KOPT-K1 (cell line): Measurements from ENCODE around the gene FCMR.

ENCODE experiments used
- H3K27ac ChIP-seq: fragments of 200-600 bp; sonication (generic); 2 replicates; pipeline ENCODE4 v1.5.1; 2016; ENCODE audit warnings: antibody characterized with exemption, mild to moderate bottlenecking, low read depth, low read length; ENCODE audit not compliant: poor library complexity, severe bottlenecking
- H3K36me3 ChIP-seq: fragments of 200-600 bp; sonication (generic); 2 replicates; pipeline ENCODE4 v1.5.1; 2017; ENCODE audit warnings: antibody characterized with exemption, mild to moderate bottlenecking, low read length, moderate library complexity; ENCODE audit not compliant: insufficient read depth
- H3K9me3 ChIP-seq: fragments of 200-600 bp; sonication (generic); 2 replicates; pipeline ENCODE4 v1.5.1; 2017; ENCODE audit warnings: antibody characterized with exemption, low read length, mild to moderate bottlenecking; ENCODE audit not compliant: insufficient read depth, poor library complexity, severe bottlenecking

Gene FCMR

DNA sequence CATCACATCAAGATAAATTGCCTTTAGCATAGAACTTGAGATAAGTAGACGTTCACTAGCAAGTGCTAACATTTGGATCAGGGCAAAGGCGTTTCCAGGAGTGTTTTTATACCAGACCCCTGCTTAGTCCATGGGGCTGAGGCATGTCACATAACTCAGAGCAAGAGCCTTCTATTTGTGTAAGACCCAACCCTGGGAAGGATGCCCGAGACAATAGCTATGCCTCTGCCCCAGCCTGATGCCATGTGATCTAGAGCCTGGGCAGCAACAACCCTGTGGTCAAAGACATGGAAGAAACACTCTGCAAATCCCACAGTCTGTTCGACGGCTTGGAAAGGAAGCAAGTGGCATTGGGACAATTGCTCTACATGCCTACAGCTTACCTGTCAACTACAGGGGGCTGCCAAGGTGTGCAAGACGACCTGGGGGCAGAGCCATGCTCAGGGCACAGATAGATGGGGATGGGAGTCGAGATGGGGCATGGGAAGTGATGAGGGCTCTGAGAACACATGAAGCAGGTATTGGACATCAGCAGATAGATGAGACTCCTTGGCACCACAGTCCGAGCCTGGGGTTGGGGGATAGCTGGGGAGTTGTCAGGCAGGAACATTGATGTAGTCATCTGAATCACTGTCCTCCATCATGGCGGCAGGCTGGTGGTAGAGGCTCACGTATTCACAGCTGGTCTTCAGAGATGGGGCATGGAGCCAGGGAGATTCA is 17.2 kb downstream of the FCMR start:
- no peaks in the 10 kb centered on the region for H3K36me3 ChIP-seq
- H3K27ac ChIP-seq = no peak overlapping the region
- no peaks in the 10 kb centered on the region for H3K9me3 ChIP-seq

DNA sequence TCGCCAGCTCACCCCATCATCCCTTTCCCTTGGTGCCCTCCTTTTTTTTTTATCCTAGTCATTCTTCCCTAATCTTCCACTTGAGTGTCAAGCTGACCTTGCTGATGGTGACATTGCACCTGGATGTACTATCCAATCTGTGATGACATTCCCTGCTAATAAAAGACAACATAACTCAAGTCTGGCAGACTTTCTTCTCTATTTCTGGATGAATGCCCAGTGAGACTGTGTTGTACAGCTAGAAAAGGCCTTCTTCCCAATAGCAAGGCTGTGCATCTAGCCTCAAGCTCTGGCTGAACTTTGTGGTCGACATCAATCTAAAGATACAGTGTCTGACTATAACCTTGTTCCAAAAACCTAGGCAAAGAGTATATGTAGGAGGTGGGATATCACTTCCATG is 18.1 kb downstream of the FCMR start:
- Histone ChIP-seq H3K36me3 (no peaks in the 10 kb centered on the region), H3K9me3 (no peaks in the 10 kb centered on the region), H3K27ac (no peak overlapping the region)

- H3K27ac ChIP-seq = no peak overlapping the region
- no peaks in the 10 kb centered on the region for H3K9me3 ChIP-seq
- no peaks in the 10 kb centered on the region for H3K36me3 ChIP-seq
Observed at GRCh38 chr1:206902702-206903101, 19.0 kb downstream of the FCMR start.

- H3K9me3 ChIP-seq = no peaks in the 10 kb centered on the region
- H3K36me3 ChIP-seq = no peaks in the 10 kb centered on the region
- no peak overlapping the region for H3K27ac ChIP-seq
Observed at GRCh38 chr1:206901944-206902343, 19.8 kb downstream of the FCMR start.

GRCh38 chr1:206900149-206900548 is 21.6 kb downstream of the FCMR start:
- no peaks in the 10 kb centered on the region for H3K9me3 ChIP-seq

GRCh38 chr1:206899717-206900116 is 22.0 kb downstream of the FCMR start:
- Histone ChIP-seq H3K36me3 (no peaks in the 10 kb centered on the region), H3K9me3 (no peaks in the 10 kb centered on the region), H3K27ac (no peak overlapping the region)

More at GRCh38 chr1:206900149-206900548, 21.6 kb downstream of the FCMR start:
- Histone ChIP-seq H3K27ac (no peak overlapping the region), H3K36me3 (no peaks in the 10 kb centered on the region)

DNA sequence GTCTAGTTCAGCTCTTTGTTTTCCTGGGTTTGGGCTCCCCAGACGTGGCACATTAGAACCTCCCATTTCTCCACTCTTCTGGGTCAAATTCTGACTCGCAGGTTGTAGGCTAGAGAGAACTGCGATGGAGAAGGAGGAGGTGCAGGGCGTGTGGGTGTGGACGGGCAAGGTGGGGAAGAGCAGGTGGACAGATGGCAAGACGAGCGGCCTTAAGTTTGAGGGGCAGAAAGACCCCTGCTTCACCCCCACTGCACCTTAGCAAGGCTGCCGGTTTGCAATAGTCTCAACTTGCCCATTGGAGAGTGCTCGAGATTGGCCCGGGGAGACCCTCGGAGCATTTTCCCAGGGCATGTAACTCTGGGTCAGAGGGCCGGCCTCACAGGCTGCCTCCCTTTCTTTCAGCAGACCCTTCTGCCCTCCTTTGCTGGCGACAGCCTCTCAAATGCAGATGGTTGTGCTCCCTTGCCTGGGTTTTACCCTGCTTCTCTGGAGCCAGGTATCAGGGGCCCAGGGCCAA is 22.8 kb downstream of the FCMR start:
- Histone ChIP-seq H3K27ac (no peak overlapping the region), H3K36me3 (no peaks in the 10 kb centered on the region), H3K9me3 (no peaks in the 10 kb centered on the region)

- H3K27ac ChIP-seq = no peak overlapping the region
- H3K36me3 ChIP-seq = no peaks in the 10 kb centered on the region
- no peaks in the 10 kb centered on the region for H3K9me3 ChIP-seq
Observed at GRCh38 chr1:206898089-206898914, 23.4 kb downstream of the FCMR start.

- Histone ChIP-seq H3K27ac (no peak within 1 kb of the TSS), H3K36me3 (no peaks in the 10 kb centered on the region), H3K9me3 (no peaks in the 10 kb centered on the region)
Observed at GRCh38 chr1:206897175-206897574, 24.6 kb downstream of the FCMR start, which contains the start of gene IL24. Gene IL24 (plus strand): TSS chr1:206897443. CDS start chr1:206897833, 390 bp downstream.

DNA sequence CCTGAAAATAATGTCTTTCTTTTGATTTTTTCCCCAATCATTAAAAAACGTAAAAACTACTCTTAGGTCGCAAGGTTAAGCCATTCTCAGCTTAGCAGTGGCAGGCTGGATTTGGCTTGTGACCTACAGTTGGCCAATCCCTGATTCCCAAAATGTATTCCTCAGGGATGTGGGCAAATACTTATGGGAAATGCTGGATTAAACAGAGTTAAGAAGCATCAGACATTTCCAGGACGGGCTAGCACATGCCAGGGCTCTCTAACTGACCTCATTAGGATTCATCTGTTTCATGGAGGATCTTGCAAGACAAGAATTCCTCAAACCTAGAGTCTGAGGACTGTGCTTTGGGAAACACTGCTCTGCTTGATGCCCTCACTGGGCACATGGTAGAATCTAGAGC is 25.5 kb downstream of the FCMR start:
- Histone ChIP-seq H3K9me3 (no peaks in the 10 kb centered on the region), H3K36me3 (no peaks in the 10 kb centered on the region), H3K27ac (no peak overlapping the region)

DNA sequence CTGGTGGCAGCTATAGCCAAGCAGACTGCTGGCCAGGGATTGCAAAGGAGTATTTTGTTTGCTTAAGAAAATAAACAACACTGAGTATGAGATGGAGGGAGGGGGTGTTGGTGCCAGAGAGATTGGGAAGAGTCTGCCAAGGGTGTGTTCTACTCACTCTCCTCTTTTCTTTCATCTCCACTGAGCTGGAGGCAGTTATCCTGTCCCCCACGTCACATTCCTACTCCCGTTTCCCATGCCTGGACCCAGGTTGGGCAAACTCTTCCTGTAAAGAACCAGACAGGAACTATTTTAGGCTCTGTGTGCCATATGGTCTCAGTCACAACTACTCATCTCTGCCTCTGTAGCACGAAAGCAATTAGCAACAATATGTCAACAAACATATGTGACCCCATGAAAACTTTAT is 25.9 kb downstream of the FCMR start:
- Histone ChIP-seq H3K27ac (no peak overlapping the region), H3K9me3 (no peaks in the 10 kb centered on the region), H3K36me3 (no peaks in the 10 kb centered on the region)

DNA sequence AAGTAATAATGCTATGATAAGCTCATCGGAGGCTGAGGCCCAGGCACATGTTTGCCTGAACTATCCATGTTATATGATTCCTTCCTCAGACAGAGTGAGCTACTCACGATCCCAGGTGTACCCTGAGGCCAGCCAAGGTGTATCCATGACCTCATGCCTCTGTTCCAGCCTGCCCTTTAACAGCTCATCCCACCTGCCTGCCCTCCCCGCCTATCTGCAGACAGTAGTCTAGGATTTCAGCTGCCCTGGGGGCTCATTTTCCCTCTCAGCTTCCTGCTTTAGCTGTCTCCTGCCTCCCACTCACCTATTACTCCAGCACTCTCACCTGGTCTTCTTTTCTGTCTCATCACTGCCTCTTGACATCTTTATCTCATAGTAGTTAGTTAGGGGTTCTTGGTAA is 26.4 kb downstream of the FCMR start:
- H3K36me3 ChIP-seq = no peaks in the 10 kb centered on the region
- H3K27ac ChIP-seq = no peak overlapping the region
- no peaks in the 10 kb centered on the region for H3K9me3 ChIP-seq

- H3K9me3 ChIP-seq = no peaks in the 10 kb centered on the region
- no peak overlapping the region for H3K27ac ChIP-seq
- no peaks in the 10 kb centered on the region for H3K36me3 ChIP-seq
Observed at GRCh38 chr1:206893380-206893779, 28.4 kb downstream of the FCMR start.

GRCh38 chr1:206892351-206892984 is 29.3 kb downstream of the FCMR start:
- H3K9me3 ChIP-seq = no peaks in the 10 kb centered on the region
- no peaks in the 10 kb centered on the region for H3K36me3 ChIP-seq
- H3K27ac ChIP-seq = no peak overlapping the region

DNA sequence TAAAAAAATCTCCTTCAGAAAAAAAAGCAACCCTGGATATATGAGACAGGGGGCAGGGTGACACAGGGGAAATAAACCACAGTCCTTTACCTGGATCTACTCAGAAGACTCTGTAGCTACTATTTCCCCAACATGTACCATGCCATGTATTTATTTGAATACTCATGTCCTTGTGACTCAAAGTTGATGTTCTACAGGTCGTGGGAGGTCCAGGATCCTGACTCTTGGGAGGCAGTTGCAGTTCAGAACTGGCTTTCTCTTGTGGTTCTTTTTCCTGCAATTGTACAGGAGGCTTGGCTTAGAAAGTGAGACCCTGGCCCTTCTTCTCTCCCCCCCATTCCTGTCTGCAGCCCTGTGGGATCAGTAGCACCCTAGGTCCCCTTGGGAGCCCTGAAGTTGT is 30.3 kb downstream of the FCMR start:
- H3K9me3 ChIP-seq = no peaks in the 10 kb centered on the region
- H3K27ac ChIP-seq = no peak overlapping the region

More for the DNA sequence above, 30.3 kb downstream of the FCMR start:
- no peaks in the 10 kb centered on the region for H3K36me3 ChIP-seq
